Gastroesophageal sphincter (tissue), 2 donors: Measurements from ENCODE around the gene F2RL3.
"Not testable (repeated sequence)": the region's sequence is repeated elsewhere in the genome, so short reads cannot be mapped to it uniquely, and the experiment has no call there.

Source experiments
- EP300 ChIP-seq: sonication (generic); formaldehyde crosslinking; IDR thresholded peaks from one replicate; pipeline ENCODE4 v1.6.1; 2017; ENCODE audit warnings: antibody characterized with exemption, mild to moderate bottlenecking
- POLR2A ChIP-seq, 2 donors: fragments of 450-650 bp; IDR thresholded peaks; one replicate each; pipeline ENCODE4 v1.6.1; 2017; ENCODE audit warnings: antibody characterized with exemption in 2 of 2, mild to moderate bottlenecking in 2 of 2, moderate library complexity in 1 of 2
- POLR2AphosphoS5 ChIP-seq: sonication (generic); formaldehyde crosslinking; IDR thresholded peaks from one replicate; pipeline ENCODE4 v1.6.1; 2017; ENCODE audit warnings: antibody characterized with exemption

DNA sequence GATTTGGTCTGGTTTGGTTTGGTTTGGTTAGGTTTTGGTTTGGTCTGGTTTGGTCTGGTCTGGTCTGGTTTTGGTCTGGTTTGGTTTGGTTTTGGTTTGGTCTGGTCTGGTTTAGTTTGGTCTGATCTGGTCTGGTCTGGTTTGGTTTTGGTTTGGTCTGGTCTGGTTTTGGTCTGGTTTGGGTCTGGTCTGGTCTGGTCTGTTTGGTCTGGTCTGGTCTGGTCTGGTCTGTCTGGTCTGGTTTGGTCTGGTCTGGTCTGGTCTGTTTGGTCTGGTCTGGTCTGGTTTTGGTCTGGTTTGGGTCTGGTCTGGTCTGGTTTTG, 13.9 kb upstream of the F2RL3 start:
- not testable (repeated sequence) for TF ChIP-seq EP300; POLR2A (IDR thresholded peaks at IDR 0.05); POLR2AphosphoS5
